AG09309 (cell line): Measurements from ENCODE around the gene LCN9.

Source experiments
- DNase-seq: peaks from one replicate; pipeline ENCODE4 v3.0.0-alpha.2; 2010; ENCODE audit warnings: low read depth
- H3K4me3 ChIP-seq: 2 replicates; pipeline ENCODE4 v1.5.1; 2011; ENCODE audit warnings: mild to moderate bottlenecking, low read depth, low read length, moderate library complexity; ENCODE audit not compliant: control insufficient read depth
- TF ChIP-seq, protein P1 (sequence below): IDR thresholded peaks from 2 replicates; pipeline ENCODE4 v1.5.1; 2011; ENCODE audit warnings: mild to moderate bottlenecking, low read depth, low read length, inconsistent platforms; ENCODE audit not compliant: insufficient read depth, control insufficient read depth; ENCODE audit errors: missing control alignments

The LCN9 gene

GRCh38 chr9:135695036-135695435 is 31.9 kb downstream of the LCN9 start:
- DNase-seq, result no peak
- H3K4me3 ChIP-seq, result no peak overlapping the region
- TF ChIP-seq, protein P1, sequence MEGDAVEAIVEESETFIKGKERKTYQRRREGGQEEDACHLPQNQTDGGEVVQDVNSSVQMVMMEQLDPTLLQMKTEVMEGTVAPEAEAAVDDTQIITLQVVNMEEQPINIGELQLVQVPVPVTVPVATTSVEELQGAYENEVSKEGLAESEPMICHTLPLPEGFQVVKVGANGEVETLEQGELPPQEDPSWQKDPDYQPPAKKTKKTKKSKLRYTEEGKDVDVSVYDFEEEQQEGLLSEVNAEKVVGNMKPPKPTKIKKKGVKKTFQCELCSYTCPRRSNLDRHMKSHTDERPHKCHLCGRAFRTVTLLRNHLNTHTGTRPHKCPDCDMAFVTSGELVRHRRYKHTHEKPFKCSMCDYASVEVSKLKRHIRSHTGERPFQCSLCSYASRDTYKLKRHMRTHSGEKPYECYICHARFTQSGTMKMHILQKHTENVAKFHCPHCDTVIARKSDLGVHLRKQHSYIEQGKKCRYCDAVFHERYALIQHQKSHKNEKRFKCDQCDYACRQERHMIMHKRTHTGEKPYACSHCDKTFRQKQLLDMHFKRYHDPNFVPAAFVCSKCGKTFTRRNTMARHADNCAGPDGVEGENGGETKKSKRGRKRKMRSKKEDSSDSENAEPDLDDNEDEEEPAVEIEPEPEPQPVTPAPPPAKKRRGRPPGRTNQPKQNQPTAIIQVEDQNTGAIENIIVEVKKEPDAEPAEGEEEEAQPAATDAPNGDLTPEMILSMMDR, result no peak

DNA sequence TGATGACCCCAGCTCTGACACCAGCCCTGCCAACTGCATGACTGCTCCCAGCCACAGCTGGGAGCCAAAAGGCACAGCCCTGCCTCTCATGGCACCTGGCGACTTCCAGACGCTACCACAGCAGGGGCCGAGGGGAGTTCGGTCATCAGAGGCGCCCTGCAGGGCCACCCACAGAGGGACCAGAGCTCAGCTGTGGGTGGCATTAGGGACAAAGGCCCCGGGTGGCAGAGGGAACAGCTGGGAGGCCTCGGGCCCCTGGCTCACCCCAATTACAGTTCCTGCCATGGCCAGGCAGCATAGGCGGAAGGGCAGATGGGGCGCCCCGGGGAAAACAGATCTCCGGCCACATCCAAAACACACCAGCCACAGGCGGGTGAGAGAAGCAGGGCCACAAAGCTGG is 32.5 kb downstream of the LCN9 start:
- no peak overlapping the region for H3K4me3 ChIP-seq
- no peak for DNase-seq
- TF ChIP-seq, protein P1, result no peak

- no peak overlapping the region for H3K4me3 ChIP-seq
- TF ChIP-seq, protein P1, result no peak
- no peak for DNase-seq
Measured at GRCh38 chr9:135696446-135696845, 33.3 kb downstream of the LCN9 start.

DNA sequence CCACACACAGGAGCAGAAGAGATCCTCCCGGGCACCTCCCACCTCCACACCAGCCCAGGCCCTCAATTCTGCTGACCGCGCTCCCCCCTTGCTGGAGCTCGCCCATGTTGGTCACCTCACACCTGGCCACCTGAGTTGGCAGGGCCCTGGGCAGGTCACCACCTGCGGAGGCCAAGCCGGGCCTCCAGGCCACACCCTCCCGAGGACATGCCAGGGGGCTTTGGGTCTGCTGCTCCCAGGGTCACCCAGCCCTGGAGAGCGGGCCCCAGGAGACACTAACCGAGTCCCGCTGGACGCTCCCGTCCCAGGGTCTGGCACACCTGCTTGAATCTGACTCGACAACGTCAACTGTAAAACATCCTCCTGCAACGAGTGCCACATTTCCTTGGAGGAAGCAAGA is 34.1 kb downstream of the LCN9 start:
- no peak overlapping the region for H3K4me3 ChIP-seq
- DNase-seq, result no peak
- TF ChIP-seq, protein P1, result no peak

- TF ChIP-seq, protein P1, result no peak
Measured at GRCh38 chr9:135698236-135698635, 35.1 kb downstream of the LCN9 start.

DNA sequence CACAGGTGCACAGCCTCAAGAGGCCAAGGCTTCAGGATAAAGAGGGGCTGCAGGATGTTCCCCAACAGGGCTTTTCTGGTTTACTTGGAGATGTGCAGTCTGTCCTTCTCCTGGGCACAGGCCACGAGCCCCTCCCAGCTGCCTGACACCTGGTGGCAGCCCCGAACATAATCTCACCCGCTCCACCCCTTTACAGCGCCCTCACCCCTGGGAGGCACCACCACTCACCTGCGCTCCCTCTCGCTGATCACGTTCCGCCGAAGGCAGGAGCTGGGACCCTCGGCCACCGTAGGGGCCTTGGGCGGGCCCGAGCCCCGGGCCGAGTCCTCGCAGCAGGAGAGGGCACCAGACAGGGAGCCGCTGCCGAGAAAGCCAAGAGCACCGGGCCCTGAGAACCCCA is 35.7 kb downstream of the LCN9 start:
- no peak overlapping the region for H3K4me3 ChIP-seq
- no peak for DNase-seq
- TF ChIP-seq, protein P1, result no peak

More at GRCh38 chr9:135698236-135698635, 35.1 kb downstream of the LCN9 start:
- H3K4me3 ChIP-seq, result no peak overlapping the region
- DNase-seq, result no peak

GRCh38 chr9:135699440-135699839 is 36.3 kb downstream of the LCN9 start, which contains the start of gene SOHLH1:
Gene SOHLH1, minus strand, starts transcription at chr9:135699481. Its CDS starts 14 bp downstream, at chr9:135699467.
- no peak for DNase-seq
- H3K4me3 ChIP-seq, result no peak within 1 kb of the TSS
- TF ChIP-seq, protein P1, result no peak
